Measurements from ENCODE around the gene PIK3AP1. TPM values are rescaled to one million over a fixed set of nuclear protein-coding genes. Genes with fewer than 3 reads are reported as not detected.

Gene PIK3AP1
- total RNA-seq, 1 experiment from 2014 or later = 1.7 TPM

DNA sequence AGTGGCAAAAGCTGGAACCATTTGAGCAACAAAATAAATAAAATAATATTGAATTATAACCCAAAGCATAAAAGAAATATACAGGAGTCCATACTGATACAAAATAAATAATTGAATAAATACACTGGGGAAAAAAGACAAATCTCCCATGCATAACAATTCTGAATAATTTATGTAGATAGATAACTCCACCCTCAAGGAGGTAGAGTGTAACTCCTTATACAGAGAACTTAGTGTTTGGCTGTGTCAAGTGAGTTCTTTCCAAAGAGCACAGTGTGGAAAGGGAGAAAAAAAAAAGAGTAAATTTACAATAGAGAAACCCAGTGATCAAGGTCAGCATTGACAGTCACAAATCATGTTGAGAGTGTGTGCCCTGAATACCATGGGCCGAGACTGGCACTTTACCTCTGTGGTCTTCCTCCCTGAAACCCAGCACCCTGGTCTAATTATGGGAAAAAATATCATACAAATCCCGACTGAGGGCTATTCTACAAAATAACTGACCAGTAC is 5.5 kb downstream of the PIK3AP1 start:
- Mint-ChIP-seq H3K4me1 (peaks cover 5 to 8% of the 10 kb centered on the region in 2 experiments; a peak in 2 of 4 replicates), H3K4me3 (no peak overlapping the region), H3K27me3 (ENCODE audit: low read depth) (peaks cover 5% of the 10 kb centered on the region), H3K36me3 (ENCODE audit: insufficient read depth in 1 of 3, low read depth in 3 of 3) (no peaks in the 10 kb centered on the region; a peak in 2 of 7 replicates), H3K27ac (no peak overlapping the region), H3K9me3 (no peaks in the 10 kb centered on the region; a peak in 1 of 5 replicates)
- Histone ChIP-seq H4K8ac (replicated peaks; ENCODE audit: insufficient read length, low read depth, low read length) (no peak overlapping the region), H4K20me1 (ENCODE audit: control insufficient read depth, insufficient read depth, insufficient read length) (no peaks in the 10 kb centered on the region), H3K27me3 (ENCODE audit: insufficient read depth, low read length) (no peaks in the 10 kb centered on the region), H2AFZ (ENCODE audit: low read length) (no peak overlapping the region), H3T11ph (ENCODE audit: low read length) (no peak overlapping the region), H4K91ac (ENCODE audit: insufficient read length, low read depth, low read length) (no peak overlapping the region), H4K5ac (ENCODE audit: insufficient read length, low read depth, low read length) (no peak overlapping the region), H3K23ac (ENCODE audit: insufficient read length, low read depth, low read length) (no peak overlapping the region), H3K23me2 (ENCODE audit: insufficient read length, low read depth, low read length, poor library complexity, severe bottlenecking) (no peaks in the 10 kb centered on the region), H3K9ac (ENCODE audit: extremely low read depth, insufficient read length, low read length) (no peak overlapping the region), H3K27ac (ENCODE audit: insufficient read length, low read depth, low read length) (no peak overlapping the region), H2AK5ac (ENCODE audit: insufficient read length, low read length) (no peak overlapping the region), H3K4ac (ENCODE audit: low read depth, low read length) (no peak overlapping the region), H2BK12ac (ENCODE audit: insufficient read length, low read depth, low read length) (no peak overlapping the region), H3K4me1 (ENCODE audit: insufficient read depth, low read length) (no peaks in the 10 kb centered on the region), H3K18ac (ENCODE audit: insufficient read length, low read depth, low read length) (no peak overlapping the region), H2BK5ac (ENCODE audit: insufficient read length, low read length) (no peak overlapping the region), H3K79me1 (ENCODE audit: insufficient read depth, low read depth, low read length, poor library complexity, severe bottlenecking) (peaks cover 2% of the 10 kb centered on the region), H2BK20ac (ENCODE audit: low read depth, low read length, poor library complexity, severe bottlenecking) (no peak overlapping the region), H3K9me3 (ENCODE audit: control insufficient read depth, low read depth, low read length) (no peaks in the 10 kb centered on the region), H3K79me2 (ENCODE audit: insufficient read depth, low read length) (no peaks in the 10 kb centered on the region), H3K14ac (ENCODE audit: insufficient read depth, low read length) (no peak overlapping the region), H2BK15ac (ENCODE audit: low read depth, low read length) (no peak overlapping the region), H3K56ac (ENCODE audit: insufficient read length, low read depth, low read length) (no peak overlapping the region), H2BK120ac (ENCODE audit: low read depth, low read length, poor library complexity, severe bottlenecking) (no peak overlapping the region), H3K4me2 (ENCODE audit: insufficient read depth, insufficient read length, low read length) (no peak overlapping the region)
- no CpG with 5 or more reads among the region's 2 CpGs for WGBS (ENCODE audit: extremely low coverage, insufficient read length, low lambda C conversion rate)
- TF ChIP-seq, protein P1, sequence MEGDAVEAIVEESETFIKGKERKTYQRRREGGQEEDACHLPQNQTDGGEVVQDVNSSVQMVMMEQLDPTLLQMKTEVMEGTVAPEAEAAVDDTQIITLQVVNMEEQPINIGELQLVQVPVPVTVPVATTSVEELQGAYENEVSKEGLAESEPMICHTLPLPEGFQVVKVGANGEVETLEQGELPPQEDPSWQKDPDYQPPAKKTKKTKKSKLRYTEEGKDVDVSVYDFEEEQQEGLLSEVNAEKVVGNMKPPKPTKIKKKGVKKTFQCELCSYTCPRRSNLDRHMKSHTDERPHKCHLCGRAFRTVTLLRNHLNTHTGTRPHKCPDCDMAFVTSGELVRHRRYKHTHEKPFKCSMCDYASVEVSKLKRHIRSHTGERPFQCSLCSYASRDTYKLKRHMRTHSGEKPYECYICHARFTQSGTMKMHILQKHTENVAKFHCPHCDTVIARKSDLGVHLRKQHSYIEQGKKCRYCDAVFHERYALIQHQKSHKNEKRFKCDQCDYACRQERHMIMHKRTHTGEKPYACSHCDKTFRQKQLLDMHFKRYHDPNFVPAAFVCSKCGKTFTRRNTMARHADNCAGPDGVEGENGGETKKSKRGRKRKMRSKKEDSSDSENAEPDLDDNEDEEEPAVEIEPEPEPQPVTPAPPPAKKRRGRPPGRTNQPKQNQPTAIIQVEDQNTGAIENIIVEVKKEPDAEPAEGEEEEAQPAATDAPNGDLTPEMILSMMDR (conservative IDR thresholded peaks at IDR 0.05) = no peak
- no peak for DNase-seq

Data from H9 (cell line).